Head of caudate nucleus (tissue), 42 donors: ENCODE results near the gene EXOC4.
"Not testable (repeated sequence)": the region's sequence is repeated elsewhere in the genome, so short reads cannot be mapped to it uniquely, and the experiment has no call there.

Experiments
- DNase-seq, 42 donors: peaks; one replicate each; pipeline versions ENCODE4 v3.0.0 to v3.0.0-alpha.2; 2020 to 2021; ENCODE audit warnings: mixed read lengths in 7 of 42
- intact Hi-C: fragments of 100-400 bp; cut with DNase I; formaldehyde crosslinking; loops from one replicate; pipeline ENCODE4 v1.15.0; 2022

EXOC4 gene

GRCh38 chr7:133985300-133985699, 732.4 kb downstream of the EXOC4 start:
- no peak for DNase-seq
- intact Hi-C loops, result no loop called here

- intact Hi-C loops, result no loop called here
- no peak for DNase-seq
Observed at GRCh38 chr7:133987582-133987981, 734.7 kb downstream of the EXOC4 start.

- no peak for DNase-seq
- intact Hi-C loops, result no loop called here
Observed at GRCh38 chr7:133993547-133993946, 740.7 kb downstream of the EXOC4 start.

- intact Hi-C loops, result not testable (repeated sequence)
Observed at GRCh38 chr7:133994100-133994499, 741.2 kb downstream of the EXOC4 start.

GRCh38 chr7:133997463-133997862, 744.6 kb downstream of the EXOC4 start:
- no peak for DNase-seq
- intact Hi-C loops, result no loop called here

More at GRCh38 chr7:133994100-133994499, 741.2 kb downstream of the EXOC4 start:
- DNase-seq, result not testable (repeated sequence)

- intact Hi-C loops, result no loop called here
- no peak for DNase-seq
Observed at GRCh38 chr7:133999178-133999577, 746.3 kb downstream of the EXOC4 start.

GRCh38 chr7:134004829-134005505, 752.1 kb downstream of the EXOC4 start:
- intact Hi-C loops, result no loop called here
- no peak for DNase-seq

GRCh38 chr7:134009314-134010110, 756.6 kb downstream of the EXOC4 start:
- intact Hi-C loops, result no loop called here
- DNase-seq, result no peak

- intact Hi-C loops, result no loop called here
- no peak for DNase-seq
Observed at GRCh38 chr7:134013249-134013648, 760.4 kb downstream of the EXOC4 start.

GRCh38 chr7:134014935-134015334, 762.1 kb downstream of the EXOC4 start:
- DNase-seq, result no peak
- intact Hi-C loops, result no loop called here

GRCh38 chr7:134016223-134016941, 763.5 kb downstream of the EXOC4 start:
- DNase-seq, result peak in 39 of 42 donors; percentile 5 to 83 (median 50)
- intact Hi-C loops, result no loop called here

- DNase-seq, result no peak
- intact Hi-C loops, result no loop called here
Observed at GRCh38 chr7:134016942-134017303, 764.0 kb downstream of the EXOC4 start.

- DNase-seq, result peak in 13 of 42 donors; percentile 11 to 58 (median 28)
- intact Hi-C loops, result no loop called here
Observed at GRCh38 chr7:134018306-134018705, 765.4 kb downstream of the EXOC4 start.

- intact Hi-C loops, result no loop called here
- no peak for DNase-seq
Observed at GRCh38 chr7:134019251-134019650, 766.4 kb downstream of the EXOC4 start.

- DNase-seq, result no peak
- intact Hi-C loops, result no loop called here
Observed at GRCh38 chr7:134021836-134022235, 769.0 kb downstream of the EXOC4 start.

GRCh38 chr7:134022286-134022911, 769.5 kb downstream of the EXOC4 start:
- intact Hi-C loops, result no loop called here
- no peak for DNase-seq

GRCh38 chr7:134024739-134025138, 771.9 kb downstream of the EXOC4 start:
- peak in 4 of 42 donors; percentile 6 to 18 (median 12) for DNase-seq
- intact Hi-C loops, result no loop called here

GRCh38 chr7:134028853-134029252, 776.0 kb downstream of the EXOC4 start:
- no peak for DNase-seq
- intact Hi-C loops, result no loop called here

- intact Hi-C loops, result no loop called here
- no peak for DNase-seq
Observed at GRCh38 chr7:134029743-134030142, 776.9 kb downstream of the EXOC4 start.

GRCh38 chr7:134030460-134030865, 777.6 kb downstream of the EXOC4 start:
- no peak for DNase-seq

More at GRCh38 chr7:134030460-134030865, 777.6 kb downstream of the EXOC4 start:
- intact Hi-C loops, result no loop called here
